GM21786 (cell line): ENCODE data around the gene UNC13B.
"Not testable (repeated sequence)": the region's sequence is repeated elsewhere in the genome, so short reads cannot be mapped to it uniquely, and the experiment has no call there.

Source experiments
- ATAC-seq: cut with Tn5 transposase; IDR thresholded peaks from one replicate; pipeline ENCODE4 v1.9.1; 2021; ENCODE audit not compliant: unreplicated experiment

Gene UNC13B

GRCh38 chr9:35364817-35365585 lies 203.2 kb downstream of the UNC13B start:
- no peak for ATAC-seq

- no peak for ATAC-seq
Observed at GRCh38 chr9:35366627-35367026, 204.8 kb downstream of the UNC13B start.

GRCh38 chr9:35367451-35367850 lies 205.6 kb downstream of the UNC13B start:
- no peak for ATAC-seq

DNA sequence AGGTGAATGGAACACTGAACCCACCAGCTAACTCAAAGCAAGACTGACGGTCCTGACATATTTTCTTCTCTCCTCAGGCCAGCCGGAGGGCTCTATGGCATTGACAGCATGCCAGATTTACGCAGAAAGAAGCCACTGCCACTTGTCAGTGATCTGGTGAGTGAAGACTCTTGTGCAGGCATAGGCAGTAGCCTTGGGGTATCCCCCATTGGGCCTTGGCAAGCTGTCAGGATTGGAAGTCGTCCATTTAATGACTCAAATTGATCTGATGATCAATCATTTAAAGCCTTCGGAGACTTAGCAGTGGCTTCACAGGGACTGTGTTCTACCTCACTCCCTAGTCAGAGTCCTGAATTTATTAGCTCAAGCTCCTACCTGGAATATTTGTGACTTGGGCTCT lies 208.4 kb downstream of the UNC13B start:
- no peak for ATAC-seq

DNA sequence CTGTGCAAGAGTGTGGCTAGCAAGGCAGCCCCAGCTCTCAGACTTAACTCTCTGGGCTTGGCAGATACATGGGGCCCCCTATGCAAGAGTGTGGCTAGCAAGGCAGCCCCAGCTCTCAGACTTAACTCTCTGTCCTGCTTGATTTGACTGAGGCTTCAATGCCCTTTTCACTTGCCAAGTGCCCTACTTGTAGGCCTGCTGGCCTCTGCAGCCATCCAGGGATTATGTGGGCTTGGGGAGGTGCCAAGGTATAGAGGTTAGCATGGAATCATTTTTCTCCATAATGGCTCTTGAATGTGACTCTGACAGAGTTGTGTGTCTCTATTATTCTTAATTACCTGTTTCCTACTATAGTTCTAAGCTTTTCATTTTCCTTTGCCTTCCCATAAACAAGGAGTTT lies 212.6 kb downstream of the UNC13B start:
- no peak for ATAC-seq

- no peak for ATAC-seq
Observed at GRCh38 chr9:35374910-35375309, 213.1 kb downstream of the UNC13B start.

DNA sequence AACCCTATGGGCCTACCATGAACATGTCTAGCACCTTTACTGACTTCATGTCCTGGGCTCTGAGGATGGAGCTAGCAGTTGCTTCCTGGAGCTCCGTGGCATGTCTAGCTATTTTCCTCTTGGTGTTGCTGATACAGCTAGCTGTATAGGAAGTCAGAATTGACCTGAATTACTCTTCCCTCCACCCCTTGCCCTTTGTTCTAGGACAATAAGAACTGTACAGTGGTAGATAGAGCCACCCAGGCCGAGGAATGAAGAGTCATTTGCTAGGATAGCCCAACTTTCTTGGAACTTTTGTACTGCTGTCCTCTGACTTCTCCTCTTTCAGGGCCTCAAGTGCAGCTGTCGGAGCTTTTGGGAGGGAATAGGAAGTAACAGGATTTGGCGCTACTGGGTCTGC lies 218.2 kb downstream of the UNC13B start:
- no peak for ATAC-seq

- no peak for ATAC-seq
Observed at GRCh38 chr9:35380619-35381018, 218.8 kb downstream of the UNC13B start.

DNA sequence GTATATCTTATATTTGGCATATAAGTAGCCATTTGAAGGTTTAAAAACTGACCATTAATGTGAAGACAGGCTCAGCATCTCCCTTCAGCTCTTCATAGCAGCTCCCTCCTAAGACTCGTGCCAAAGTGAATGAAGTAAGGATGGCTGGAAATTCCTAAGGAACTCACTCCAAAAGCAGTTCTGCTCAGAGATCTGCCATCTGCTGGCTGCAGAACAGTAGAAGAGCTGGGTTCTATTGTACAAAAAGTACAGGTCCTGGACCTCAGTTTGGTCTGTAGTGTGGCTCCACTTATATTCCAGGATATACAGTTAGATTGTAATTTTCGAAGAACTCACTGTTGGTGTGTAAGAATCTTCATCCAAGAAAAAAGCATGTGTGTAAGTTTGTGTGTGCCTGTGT lies 223.2 kb downstream of the UNC13B start:
- no peak for ATAC-seq

GRCh38 chr9:35395076-35395705 lies 233.4 kb downstream of the UNC13B start:
- no peak for ATAC-seq

GRCh38 chr9:35395706-35396101 lies 233.9 kb downstream of the UNC13B start:
- no peak for ATAC-seq

GRCh38 chr9:35396560-35397215 lies 234.9 kb downstream of the UNC13B start:
- ATAC-seq, result no peak

GRCh38 chr9:35397216-35397698 lies 235.4 kb downstream of the UNC13B start:
- peak; percentile 40 for ATAC-seq

GRCh38 chr9:35397923-35398322 lies 236.1 kb downstream of the UNC13B start:
- no peak for ATAC-seq

GRCh38 chr9:35398651-35399335 lies 237.0 kb downstream of the UNC13B start:
- ATAC-seq, result no peak

- ATAC-seq, result no peak
Observed at GRCh38 chr9:35404865-35405264, 243.1 kb downstream of the UNC13B start.

DNA sequence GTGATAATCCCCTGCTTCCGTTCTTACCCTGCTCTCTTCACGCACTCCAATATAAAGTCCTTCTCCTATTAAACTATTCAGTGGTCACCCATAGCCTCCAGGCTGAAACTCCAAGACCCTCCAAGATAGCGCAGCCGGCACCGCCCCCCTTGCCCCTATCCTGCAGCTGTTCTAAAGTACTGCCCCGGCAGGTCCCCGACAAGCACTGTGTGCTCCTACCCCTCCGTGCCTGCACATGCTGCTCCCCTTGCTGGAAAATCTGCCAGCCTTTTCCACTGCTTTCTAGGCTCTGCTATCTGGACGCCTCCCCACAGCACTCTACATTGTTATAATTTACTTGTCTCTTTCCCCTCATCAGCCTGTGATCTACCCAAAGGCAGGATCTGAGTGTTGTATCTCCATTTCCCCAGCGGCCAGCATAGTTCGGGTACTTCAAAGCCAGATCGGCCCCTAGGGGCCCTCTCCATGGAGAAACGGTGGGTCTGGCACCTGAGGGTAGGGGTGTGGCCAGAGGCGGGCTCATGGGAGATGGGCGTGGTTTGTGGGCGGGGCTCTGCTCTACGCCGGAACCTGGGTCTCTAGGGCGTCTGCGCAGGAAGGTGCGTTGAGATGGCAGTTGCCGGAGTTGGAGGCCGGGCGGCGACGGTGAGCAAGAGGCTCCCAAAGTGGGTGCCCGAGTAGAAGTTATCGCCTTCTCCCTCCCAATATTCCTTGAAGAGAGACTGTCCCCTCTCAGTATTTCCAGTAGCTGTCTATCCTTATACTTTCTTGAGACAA lies 244.6 kb downstream of the UNC13B start:
- ATAC-seq, result no peak

DNA sequence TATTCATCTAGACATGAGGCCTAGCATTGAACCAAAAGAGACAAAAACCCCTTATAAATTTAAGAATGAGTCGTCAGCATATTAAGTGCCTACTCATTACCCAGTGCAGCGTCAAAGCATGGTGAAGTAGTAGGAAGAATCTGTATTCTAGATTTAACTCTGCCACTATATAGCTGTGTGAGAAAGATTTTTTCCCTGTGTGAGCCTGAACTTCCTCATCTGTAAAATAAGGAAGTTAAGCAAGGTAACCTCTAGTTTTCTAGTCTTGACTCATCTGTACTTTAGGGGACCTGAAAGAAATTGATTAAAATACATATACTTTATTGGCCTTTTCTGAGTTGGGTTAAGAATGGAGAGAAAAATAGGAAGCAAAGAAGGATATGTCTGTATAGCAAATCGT lies 246.0 kb downstream of the UNC13B start:
- no peak for ATAC-seq

- not testable (repeated sequence) for ATAC-seq
Observed at GRCh38 chr9:35409434-35409833, 247.6 kb downstream of the UNC13B start.

GRCh38 chr9:35414889-35415288 lies 253.1 kb downstream of the UNC13B start:
- no peak for ATAC-seq
